Esophagus squamous epithelium (tissue), 4 donors: ENCODE results near the gene RNF150.

ENCODE experiments used
- CTCF ChIP-seq, 6 experiments: fragments of 450-650 bp in 4 of 6; fragments of 200-600 bp in 2 of 6; sonication (generic) in 2 of 6; IDR thresholded peaks; one replicate each; pipeline ENCODE4 v1.5.1; 2016 to 2019; ENCODE audit warnings: antibody characterized with exemption in 6 of 6, mild to moderate bottlenecking in 4 of 6, moderate library complexity in 4 of 6
- POLR2A ChIP-seq, 4 donors: fragments of 450-650 bp; IDR thresholded peaks; one replicate each; pipeline ENCODE4 v1.6.1; 2017; ENCODE audit warnings: antibody characterized with exemption in 4 of 4, mild to moderate bottlenecking in 4 of 4, moderate library complexity in 3 of 4

- TF ChIP-seq POLR2A (IDR thresholded peaks at IDR 0.05) = no peak
- no peak for TF ChIP-seq CTCF (IDR thresholded peaks at IDR 0.05)
These were observed 30.9 kb downstream of the RNF150 start for GRCh38 chr4:141102367-141102766.
